ENCODE measurements around the gene TC2N. TPM values are rescaled to one million over a fixed set of nuclear protein-coding genes. Genes with fewer than 3 reads are reported as not detected.

Gene TC2N
- total RNA-seq, 1 experiment from 2014 or later, result 15.9 TPM

- no peaks in the 10 kb centered on the region for H3K4me1 ChIP-seq (ENCODE audit: control insufficient read depth in 1 of 2, insufficient read depth in 2 of 2, low read length in 2 of 2)
- ChIA-PET POLR2A (no interaction called here), RAD21 (ENCODE audit: low non-redundant PET in 1 of 2, low total read pairs in 2 of 2, uncharacterized antibody in 2 of 2, unreplicated experiment in 2 of 2) (no interaction called here), CTCF (no interaction called here)
- intact Hi-C loops (cut with micrococcal nuclease), result no loop called here
- no TSS peak for BruUV-seq (replicated peaks)
- DNase-seq (ENCODE audit: low read depth, low spot score), result no peak
- H3K27me3 ChIP-seq (ENCODE audit: insufficient read depth, low read length), result no peaks in the 10 kb centered on the region
- TF ChIP-seq ELF1 (IDR thresholded peaks at IDR 0.05; ENCODE audit: borderline replicate concordance, low read depth) (no peak), TCF7L2 (IDR thresholded peaks at IDR 0.05; ENCODE audit: borderline replicate concordance, extremely low read depth, insufficient read depth, insufficient read length) (no peak), POLR2AphosphoS5 (IDR thresholded peaks at IDR 0.05; ENCODE audit: low read depth, low read length) (no peak), REST (IDR thresholded peaks at IDR 0.05; ENCODE audit: low read depth) (no peak), CTCF (IDR thresholded peaks at IDR 0.05 in 2 of 3, conservative IDR thresholded peaks at IDR 0.05 in 1 of 3; ENCODE audit: borderline replicate concordance in 1 of 3, insufficient read depth in 1 of 3, low read depth in 2 of 3, low read length in 2 of 3) (no peak), SIN3A (IDR thresholded peaks at IDR 0.05; ENCODE audit: low read depth) (no peak), YY1 (IDR thresholded peaks at IDR 0.05; ENCODE audit: extremely low read depth, insufficient replicate concordance, low read depth, low read length) (no peak), RAD21 (IDR thresholded peaks at IDR 0.05; ENCODE audit: low read depth) (no peak), EZH2phosphoT487 (IDR thresholded peaks at IDR 0.05; ENCODE audit: borderline replicate concordance) (no peak), EZH2 (IDR thresholded peaks at IDR 0.05) (no peak), CEBPB (IDR thresholded peaks at IDR 0.05; ENCODE audit: low read depth) (no peak), EGR1 (IDR thresholded peaks at IDR 0.05; ENCODE audit: low read depth) (no peak), SRF (IDR thresholded peaks at IDR 0.05; ENCODE audit: low read depth) (no peak), CBX3 (IDR thresholded peaks at IDR 0.05; ENCODE audit: low read depth) (no peak), ZFX (IDR thresholded peaks at IDR 0.05) (no peak), FOSL1 (IDR thresholded peaks at IDR 0.05; ENCODE audit: low read depth) (no peak), ZNF274 (IDR thresholded peaks at IDR 0.05; ENCODE audit: low read depth, low read length) (no peak)
- H3K4me3 ChIP-seq (replicated peaks in 1 of 2; ENCODE audit: low read depth in 1 of 2, low read length in 2 of 2), result no peak overlapping the region
- H3K9ac ChIP-seq (ENCODE audit: low read length), result no peak overlapping the region
- ATAC-seq, result no peak
- H3K36me3 ChIP-seq (ENCODE audit: control insufficient read depth in 1 of 2, insufficient read depth in 2 of 2, low read length in 2 of 2), result no peaks in the 10 kb centered on the region
- no peaks in the 10 kb centered on the region for H3K79me2 ChIP-seq (ENCODE audit: insufficient read depth, low read length)
- no peaks in the 10 kb centered on the region for H4K20me1 ChIP-seq (ENCODE audit: insufficient read depth)
- H3K9me2 ChIP-seq (ENCODE audit: insufficient read depth), result no peaks in the 10 kb centered on the region
- H3K27ac ChIP-seq (ENCODE audit: low read depth, low read length), result no peak overlapping the region
- no peak overlapping the region for H2AFZ ChIP-seq (ENCODE audit: low read depth, low read length, poor library complexity, severe bottlenecking)
- H3K4me2 ChIP-seq (ENCODE audit: low read length), result no peak overlapping the region
- no peaks in the 10 kb centered on the region for H3K9me3 ChIP-seq (ENCODE audit: control insufficient read depth in 1 of 2, insufficient read depth in 1 of 2, low read depth in 1 of 2, low read length in 2 of 2)
Measured at GRCh38 chr14:91729756-91730155, 137.6 kb downstream of the TC2N start.
